ENCODE data around the gene CDKN2AIPNL.

- TF ChIP-seq CTCF (IDR thresholded peaks at IDR 0.05) (no peak), SIN3A (IDR thresholded peaks at IDR 0.05; ENCODE audit: borderline replicate concordance, insufficient read depth, low read depth, low read length) (no peak)
These were observed 1.4 kb upstream of the CDKN2AIPNL start for GRCh38 chr5:134413046-134413445.

Data from Panc1 (cell line).